ENCODE data around the gene EPM2A. TPM values are rescaled to one million over a fixed set of nuclear protein-coding genes. Genes with fewer than 3 reads are reported as not detected.
A peak's percentile ranks its signal among the peaks of the same experiment; 100 is the strongest.

EPM2A gene
- total and polyA plus RNA-seq, 2 donors from 2014 or later: 7.8 to 9.6 TPM

- FAIRE-seq (no peak), DNase-seq (no peak)
- no peak overlapping the region for H3K4me3 ChIP-seq (ENCODE audit: low read length in 3 of 3)
- no peaks in the 10 kb centered on the region for H3K27me3 ChIP-seq (ENCODE audit: control insufficient read depth, insufficient read depth, low read length)
- H3K9me3 ChIP-seq (ENCODE audit: control insufficient read depth in 2 of 3, insufficient read depth in 1 of 3, low read length in 3 of 3): no peaks in the 10 kb centered on the region
- H3K9ac ChIP-seq (ENCODE audit: low read length in 3 of 3): no peak overlapping the region
- TF ChIP-seq, protein P1, sequence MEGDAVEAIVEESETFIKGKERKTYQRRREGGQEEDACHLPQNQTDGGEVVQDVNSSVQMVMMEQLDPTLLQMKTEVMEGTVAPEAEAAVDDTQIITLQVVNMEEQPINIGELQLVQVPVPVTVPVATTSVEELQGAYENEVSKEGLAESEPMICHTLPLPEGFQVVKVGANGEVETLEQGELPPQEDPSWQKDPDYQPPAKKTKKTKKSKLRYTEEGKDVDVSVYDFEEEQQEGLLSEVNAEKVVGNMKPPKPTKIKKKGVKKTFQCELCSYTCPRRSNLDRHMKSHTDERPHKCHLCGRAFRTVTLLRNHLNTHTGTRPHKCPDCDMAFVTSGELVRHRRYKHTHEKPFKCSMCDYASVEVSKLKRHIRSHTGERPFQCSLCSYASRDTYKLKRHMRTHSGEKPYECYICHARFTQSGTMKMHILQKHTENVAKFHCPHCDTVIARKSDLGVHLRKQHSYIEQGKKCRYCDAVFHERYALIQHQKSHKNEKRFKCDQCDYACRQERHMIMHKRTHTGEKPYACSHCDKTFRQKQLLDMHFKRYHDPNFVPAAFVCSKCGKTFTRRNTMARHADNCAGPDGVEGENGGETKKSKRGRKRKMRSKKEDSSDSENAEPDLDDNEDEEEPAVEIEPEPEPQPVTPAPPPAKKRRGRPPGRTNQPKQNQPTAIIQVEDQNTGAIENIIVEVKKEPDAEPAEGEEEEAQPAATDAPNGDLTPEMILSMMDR (IDR thresholded peaks at IDR 0.05; ENCODE audit: borderline replicate concordance, extremely low read depth, insufficient read depth): no peak
- H3K4me1 ChIP-seq (ENCODE audit: control insufficient read depth in 2 of 3, insufficient read depth in 2 of 3, low read depth in 1 of 3, low read length in 3 of 3): no peaks in the 10 kb centered on the region
- H3K27ac ChIP-seq (ENCODE audit: low read depth in 2 of 2, low read length in 2 of 2): no peak overlapping the region
- peaks cover 0 to 6% (median 2%) of the 10 kb centered on the region in 3 donors for H3K36me3 ChIP-seq (ENCODE audit: control insufficient read depth in 2 of 3, insufficient read depth in 3 of 3, low read length in 3 of 3)
- intact Hi-C loops (cut with DNase I): no loop called here
These were observed 49.4 kb downstream of the EPM2A start for GRCh38 chr6:145685932-145686331.

DNA sequence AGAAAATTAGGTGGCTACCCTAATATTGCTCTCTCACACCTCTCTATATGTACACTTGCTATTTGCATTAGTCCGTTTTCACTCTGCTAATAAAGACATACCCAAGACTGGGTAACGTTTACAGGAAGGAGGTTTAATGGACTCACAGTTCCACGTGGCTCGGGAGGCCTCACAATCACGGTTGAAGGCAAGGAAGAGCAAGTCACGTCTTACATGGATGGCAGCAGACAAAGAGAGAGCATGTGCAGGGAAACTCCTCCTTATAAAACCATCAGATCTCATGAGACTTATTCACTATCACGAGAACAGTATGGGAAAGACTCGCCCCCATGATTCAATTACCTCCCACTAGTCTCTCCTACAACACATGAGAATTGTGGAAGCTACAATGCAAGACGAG, 53.4 kb downstream of the EPM2A start:
- no peak overlapping the region for H3K27ac ChIP-seq (ENCODE audit: low read depth in 2 of 2, low read length in 2 of 2)
- FAIRE-seq: no peak

DNA sequence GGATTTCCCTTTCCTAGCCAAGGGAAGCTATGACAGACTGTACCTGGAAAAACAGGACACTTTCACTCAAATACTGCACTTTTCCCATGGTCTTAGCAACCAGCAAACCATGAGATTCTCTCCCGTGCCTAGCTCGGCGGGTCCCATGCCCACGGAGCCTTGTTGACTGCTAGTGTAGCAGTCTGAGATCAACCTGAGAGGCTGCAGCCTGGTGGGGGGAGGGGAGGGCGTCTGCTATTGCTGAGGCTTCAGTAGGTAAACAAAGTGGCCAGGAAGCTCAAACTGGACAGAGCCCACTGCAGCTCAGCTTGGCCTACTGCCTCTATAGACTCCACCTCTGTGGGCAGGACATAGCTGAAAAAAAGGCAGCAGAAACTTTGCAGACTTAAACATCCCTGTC, 61.8 kb downstream of the EPM2A start:
- TF ChIP-seq, protein P1 (IDR thresholded peaks at IDR 0.05; ENCODE audit: borderline replicate concordance, extremely low read depth, insufficient read depth): no peak
- no peak overlapping the region for H3K4me3 ChIP-seq (ENCODE audit: low read length in 3 of 3)
- H3K27me3 ChIP-seq (ENCODE audit: control insufficient read depth, insufficient read depth, low read length): no peaks in the 10 kb centered on the region
- no peak overlapping the region for H3K9ac ChIP-seq (ENCODE audit: low read length in 3 of 3)
- intact Hi-C loops (cut with DNase I): no loop called here
- FAIRE-seq (no peak), DNase-seq (peak in 1 of 5 donors; percentile 49)
- no peak overlapping the region for H3K27ac ChIP-seq (ENCODE audit: low read depth in 2 of 2, low read length in 2 of 2)
- H3K9me3 ChIP-seq (ENCODE audit: control insufficient read depth in 2 of 3, insufficient read depth in 1 of 3, low read length in 3 of 3): no peaks in the 10 kb centered on the region
- no peaks in the 10 kb centered on the region for H3K36me3 ChIP-seq (ENCODE audit: control insufficient read depth in 2 of 3, insufficient read depth in 3 of 3, low read length in 3 of 3)
- no peaks in the 10 kb centered on the region for H3K4me1 ChIP-seq (ENCODE audit: control insufficient read depth in 2 of 3, insufficient read depth in 2 of 3, low read depth in 1 of 3, low read length in 3 of 3)

More for the DNA sequence above, 53.4 kb downstream of the EPM2A start:
- peaks cover 0 to 6% (median 2%) of the 10 kb centered on the region in 3 donors for H3K36me3 ChIP-seq (ENCODE audit: control insufficient read depth in 2 of 3, insufficient read depth in 3 of 3, low read length in 3 of 3)
- intact Hi-C loops (cut with DNase I): no loop called here
- no peaks in the 10 kb centered on the region for H3K27me3 ChIP-seq (ENCODE audit: control insufficient read depth, insufficient read depth, low read length)
- H3K9ac ChIP-seq (ENCODE audit: low read length in 3 of 3): no peak overlapping the region
- no peaks in the 10 kb centered on the region for H3K4me1 ChIP-seq (ENCODE audit: control insufficient read depth in 2 of 3, insufficient read depth in 2 of 3, low read depth in 1 of 3, low read length in 3 of 3)
- TF ChIP-seq, protein P1 (IDR thresholded peaks at IDR 0.05; ENCODE audit: borderline replicate concordance, extremely low read depth, insufficient read depth): no peak
- no peak for DNase-seq
- no peaks in the 10 kb centered on the region for H3K9me3 ChIP-seq (ENCODE audit: control insufficient read depth in 2 of 3, insufficient read depth in 1 of 3, low read length in 3 of 3)
- H3K4me3 ChIP-seq (ENCODE audit: low read length in 3 of 3): no peak overlapping the region

GRCh38 chr6:145670311-145670710, 65.0 kb downstream of the EPM2A start:
- Histone ChIP-seq H3K36me3 (ENCODE audit: control insufficient read depth in 2 of 3, insufficient read depth in 3 of 3, low read length in 3 of 3) (no peaks in the 10 kb centered on the region), H3K27ac (ENCODE audit: low read depth in 2 of 2, low read length in 2 of 2) (no peak overlapping the region), H3K4me3 (ENCODE audit: low read length in 3 of 3) (no peak overlapping the region), H3K9ac (ENCODE audit: low read length in 3 of 3) (no peak overlapping the region), H3K27me3 (ENCODE audit: control insufficient read depth, insufficient read depth, low read length) (no peaks in the 10 kb centered on the region), H3K4me1 (ENCODE audit: control insufficient read depth in 2 of 3, insufficient read depth in 2 of 3, low read depth in 1 of 3, low read length in 3 of 3) (no peaks in the 10 kb centered on the region), H3K9me3 (ENCODE audit: control insufficient read depth in 2 of 3, insufficient read depth in 1 of 3, low read length in 3 of 3) (no peaks in the 10 kb centered on the region)
- DNase-seq: no peak
- intact Hi-C loops (cut with DNase I): no loop called here
- TF ChIP-seq, protein P1 (IDR thresholded peaks at IDR 0.05; ENCODE audit: borderline replicate concordance, extremely low read depth, insufficient read depth): no peak
- FAIRE-seq: no peak

Data from kidney (tissue), 14 donors.